GM18502 (cell line): ENCODE data around the gene MEAF6.
"Not testable (repeated sequence)": the region's sequence is repeated elsewhere in the genome, so short reads cannot be mapped to it uniquely, and the experiment has no call there.

Source experiments
- ATAC-seq: cut with Tn5 transposase; IDR thresholded peaks from one replicate; pipeline ENCODE4 v1.9.1; 2021; ENCODE audit warnings: mild to moderate bottlenecking; ENCODE audit not compliant: unreplicated experiment, poor library complexity

Gene MEAF6

DNA sequence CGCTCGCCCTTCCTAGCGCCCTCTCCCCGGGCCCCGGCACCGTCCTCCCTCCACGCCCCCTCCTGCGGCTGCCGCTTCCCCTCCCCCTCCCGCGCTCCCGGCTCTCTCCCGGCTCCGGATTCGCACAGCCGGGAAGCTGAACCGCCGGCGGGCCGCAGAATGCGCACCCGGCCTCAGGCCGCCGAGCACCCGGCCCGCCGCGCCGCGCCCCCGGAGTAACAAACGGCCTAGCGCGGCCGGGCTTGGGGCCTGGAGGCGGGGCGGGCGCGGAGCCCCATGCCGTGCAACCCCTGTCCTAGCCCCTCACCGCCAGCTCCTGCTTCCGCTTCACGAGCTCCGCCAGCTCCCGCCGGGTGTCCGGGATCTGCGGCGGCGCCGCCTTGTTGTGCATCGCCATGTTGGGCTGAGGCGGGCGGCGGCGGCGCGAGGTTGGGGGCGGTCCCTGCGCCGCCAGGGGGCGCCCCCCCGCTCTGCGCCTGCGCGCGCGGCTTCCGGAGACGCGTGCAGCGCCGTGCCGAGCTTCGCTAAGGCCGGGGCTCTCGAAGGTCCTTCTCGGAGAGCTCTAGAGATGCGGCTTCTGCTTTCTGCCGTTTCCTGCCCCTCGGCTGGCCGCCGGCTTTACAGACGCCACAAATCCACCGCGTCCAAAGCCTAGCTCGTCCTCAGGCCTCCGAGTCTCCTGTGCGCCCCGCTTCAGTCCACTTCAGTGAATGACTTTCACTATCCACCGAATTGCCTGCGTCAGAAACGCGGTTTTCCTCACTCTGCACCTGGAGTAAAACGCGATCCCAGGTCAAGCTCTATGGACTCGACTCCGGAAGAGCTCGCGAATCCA is at the start of gene MEAF6:
Gene MEAF6 (minus strand): TSS at position 417 of the 835 bp plus-strand sequence. CDS start 20 bp downstream, at position 397.
- ATAC-seq: peak; percentile 89

DNA sequence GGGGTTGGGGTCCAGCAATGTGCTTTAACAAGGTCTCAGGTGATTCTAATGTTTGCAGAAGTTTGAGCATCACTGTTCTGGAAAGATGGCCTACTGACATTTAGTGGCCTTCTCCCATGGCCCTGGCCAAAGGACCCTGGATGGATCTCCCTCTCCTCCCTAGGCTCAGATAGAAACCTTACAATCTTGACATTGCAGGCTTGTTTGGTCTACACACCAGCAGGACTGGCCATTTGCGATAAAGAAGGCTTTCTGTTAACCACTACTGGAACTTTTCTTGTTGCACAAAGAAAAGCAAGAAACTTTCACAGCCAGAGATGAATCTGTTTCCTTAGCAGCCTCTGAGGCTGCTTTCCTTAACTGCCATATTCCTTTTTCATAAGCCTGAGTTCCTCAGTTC is 48.4 kb upstream of the MEAF6 start:
- no peak for ATAC-seq

DNA sequence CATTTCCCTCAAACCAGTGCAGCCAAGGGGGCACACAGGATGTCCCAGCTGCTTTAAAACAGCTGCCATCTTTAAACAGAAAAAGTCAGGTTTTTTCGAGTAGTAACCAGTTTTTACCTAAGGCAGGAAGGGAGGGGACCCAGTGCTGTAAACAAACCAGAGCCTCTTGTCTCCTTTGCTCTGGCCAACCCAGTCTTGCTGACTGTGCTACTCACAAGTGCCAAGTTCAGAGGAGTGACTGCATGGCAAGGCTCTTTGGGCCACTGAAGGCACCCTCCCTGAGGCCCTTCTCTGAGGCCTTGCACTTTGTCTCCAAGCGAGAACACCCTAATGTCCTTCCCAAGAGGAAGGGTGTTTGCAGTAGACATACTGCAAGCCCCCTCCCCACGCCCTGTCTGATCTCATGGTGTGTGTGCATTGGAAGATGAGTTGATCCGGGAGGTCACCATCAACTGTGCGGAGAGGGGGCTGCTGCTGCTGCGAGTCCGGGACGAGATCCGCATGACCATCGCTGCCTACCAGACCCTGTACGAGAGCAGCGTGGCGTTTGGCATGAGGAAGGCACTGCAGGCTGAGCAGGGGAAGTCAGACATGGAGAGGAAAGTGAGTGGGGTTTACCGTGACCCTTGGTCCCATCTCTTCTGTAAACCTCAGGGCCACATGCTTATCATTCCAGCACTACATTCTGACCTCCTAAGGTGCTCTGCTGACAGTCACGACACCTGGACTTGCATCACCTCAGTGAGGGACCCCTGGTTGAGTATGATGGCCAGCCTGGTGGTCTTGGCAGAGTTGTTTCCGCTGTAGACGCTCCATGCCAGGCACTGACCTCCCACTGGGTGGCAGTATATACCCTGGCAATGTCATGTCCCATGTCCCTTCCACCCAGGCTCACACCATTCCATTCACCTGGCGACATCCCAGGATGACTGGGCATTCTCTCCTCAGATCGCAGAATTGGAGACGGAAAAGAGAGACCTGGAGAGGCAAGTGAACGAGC is 46.9 kb upstream of the MEAF6 start:
- no peak for ATAC-seq

DNA sequence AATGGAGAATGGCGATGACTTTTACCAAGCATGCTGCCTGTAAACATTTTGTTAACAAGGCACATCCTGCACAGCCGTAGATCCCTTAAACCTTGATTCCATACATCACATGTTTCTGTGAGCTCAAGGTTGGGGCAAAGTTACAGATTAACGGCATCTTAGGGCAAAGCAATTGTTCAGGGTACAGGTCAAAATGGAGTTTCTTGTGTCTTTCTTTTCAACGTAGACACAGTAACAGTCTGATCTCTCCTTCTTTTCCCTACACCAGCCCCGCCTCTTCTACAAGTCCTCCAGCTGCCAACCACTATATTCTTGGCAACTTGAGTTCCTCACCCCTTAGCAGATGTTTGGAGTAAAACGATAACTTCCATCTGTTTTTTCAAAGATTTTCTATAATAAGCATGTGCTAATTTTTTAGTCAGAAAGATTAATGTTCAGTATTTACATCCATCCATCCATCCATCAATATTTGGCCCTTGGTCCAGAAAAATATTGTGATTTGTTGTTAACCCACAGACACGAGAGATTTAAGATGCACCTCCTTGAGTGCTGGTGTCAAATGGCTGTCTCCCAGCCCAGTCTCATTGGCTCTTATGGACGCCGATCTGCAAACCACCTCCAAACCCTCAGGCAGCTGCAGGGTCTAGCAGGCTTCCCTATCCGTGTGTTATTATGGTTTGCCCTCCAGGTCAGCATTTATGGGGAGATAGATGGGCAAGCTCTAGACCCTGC is 46.0 kb upstream of the MEAF6 start:
- no peak for ATAC-seq

DNA sequence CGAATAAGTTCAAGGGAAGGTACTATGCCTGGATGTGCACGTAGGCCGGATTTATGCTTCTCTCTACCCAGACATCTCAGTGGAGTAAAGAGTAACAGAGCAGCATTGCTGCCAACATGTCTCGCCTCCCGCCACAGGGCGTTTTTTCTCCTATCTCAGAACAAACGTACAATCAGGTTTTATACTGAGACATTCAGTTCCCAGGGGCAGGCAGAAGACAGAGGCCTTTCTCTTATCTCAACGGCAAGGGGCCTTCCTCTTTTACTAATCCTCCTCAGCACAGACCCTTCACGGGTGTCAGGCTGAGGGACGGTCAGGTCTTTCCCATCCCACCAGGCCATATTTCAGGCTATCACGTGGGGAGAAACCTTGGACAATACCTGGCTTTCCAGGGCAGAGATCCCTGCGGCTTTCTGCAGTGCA is 45.4 kb upstream of the MEAF6 start:
- not testable (repeated sequence) for ATAC-seq

DNA sequence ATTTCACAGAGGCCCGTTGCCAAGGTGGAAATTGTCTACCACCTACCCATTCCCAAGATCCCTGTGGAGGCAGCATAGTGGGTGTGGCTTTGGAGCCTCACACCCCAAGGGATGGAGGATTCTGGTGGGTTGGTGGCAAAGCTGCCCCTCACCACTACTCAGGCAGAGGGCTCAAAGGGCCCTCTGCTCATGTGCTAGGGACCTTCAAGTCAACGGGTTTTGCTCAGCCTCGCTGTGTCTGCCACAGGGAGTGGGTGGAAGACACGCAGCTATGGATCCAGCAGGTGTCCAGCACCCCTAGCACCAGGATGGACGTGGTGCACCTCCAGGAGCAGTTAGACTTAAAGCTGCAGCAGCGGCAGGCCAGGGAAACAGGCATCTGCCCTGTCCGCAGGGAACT is 44.5 kb upstream of the MEAF6 start:
- no peak for ATAC-seq

DNA sequence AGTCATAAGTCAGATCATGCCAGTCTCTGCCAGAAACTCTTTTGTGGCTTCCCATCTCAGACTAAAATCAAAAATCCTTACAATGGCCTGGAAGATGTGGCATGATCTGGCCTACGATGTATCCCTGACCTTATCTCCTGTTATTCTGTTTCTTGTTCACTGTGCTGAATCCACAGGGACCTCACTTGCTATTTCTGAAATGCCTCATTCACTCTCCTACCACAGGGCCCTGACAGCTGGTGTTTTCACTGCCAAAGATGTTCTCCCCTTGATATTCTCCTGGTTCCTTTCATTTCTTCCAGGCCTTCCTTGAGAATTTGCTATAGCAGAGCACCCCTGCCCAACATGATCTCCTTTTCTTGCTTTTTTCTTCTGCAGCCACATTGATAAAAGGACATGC is 43.8 kb upstream of the MEAF6 start:
- no peak for ATAC-seq

DNA sequence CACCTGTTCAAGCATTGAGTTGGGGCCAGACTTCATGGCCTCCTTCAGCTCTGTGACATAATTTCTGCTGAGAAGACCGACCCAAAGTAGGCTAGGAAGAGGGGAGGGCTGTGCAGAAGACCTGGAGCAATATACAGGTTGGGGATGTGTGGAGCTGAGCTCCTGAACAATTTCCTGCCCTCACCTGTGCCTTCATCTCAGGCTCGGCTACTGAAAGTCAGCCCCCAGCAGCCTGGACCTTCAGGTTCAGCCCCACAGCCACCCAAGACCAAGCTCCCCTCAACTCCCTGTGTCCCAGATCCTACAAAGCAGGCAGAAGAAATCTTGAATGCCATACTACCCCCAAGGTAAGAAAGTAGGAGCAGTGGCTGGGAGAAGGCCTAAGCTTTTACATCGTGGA is 42.8 kb upstream of the MEAF6 start:
- no peak for ATAC-seq

DNA sequence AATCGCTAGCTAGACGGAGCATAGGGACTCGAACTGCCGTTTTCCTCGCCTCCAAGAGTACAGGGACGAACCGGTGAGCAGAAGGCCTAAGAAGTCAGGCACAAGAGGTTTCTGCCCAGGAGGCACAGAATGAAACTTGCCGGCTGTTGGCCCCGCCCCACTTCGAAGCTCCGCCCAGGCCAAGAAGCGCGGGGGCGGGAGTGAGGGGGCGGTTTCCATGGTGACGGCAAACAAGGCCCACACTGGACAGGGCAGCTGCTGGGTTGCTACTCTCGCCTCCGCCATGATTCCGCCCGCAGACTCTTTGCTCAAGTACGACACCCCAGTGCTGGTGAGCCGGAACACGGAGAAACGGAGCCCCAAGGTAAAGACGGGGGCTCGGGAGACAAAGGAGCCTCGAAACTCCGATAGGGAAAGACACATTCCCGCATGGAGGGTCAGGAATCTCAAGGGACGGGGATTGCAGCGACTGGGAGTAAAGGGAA is 42.2 kb upstream of the MEAF6 start, which contains the start of gene DNALI1:
Gene DNALI1 (plus strand): TSS at position 229 of the 485 bp plus-strand sequence. CDS start 55 bp downstream, at position 284.
- no peak for ATAC-seq

DNA sequence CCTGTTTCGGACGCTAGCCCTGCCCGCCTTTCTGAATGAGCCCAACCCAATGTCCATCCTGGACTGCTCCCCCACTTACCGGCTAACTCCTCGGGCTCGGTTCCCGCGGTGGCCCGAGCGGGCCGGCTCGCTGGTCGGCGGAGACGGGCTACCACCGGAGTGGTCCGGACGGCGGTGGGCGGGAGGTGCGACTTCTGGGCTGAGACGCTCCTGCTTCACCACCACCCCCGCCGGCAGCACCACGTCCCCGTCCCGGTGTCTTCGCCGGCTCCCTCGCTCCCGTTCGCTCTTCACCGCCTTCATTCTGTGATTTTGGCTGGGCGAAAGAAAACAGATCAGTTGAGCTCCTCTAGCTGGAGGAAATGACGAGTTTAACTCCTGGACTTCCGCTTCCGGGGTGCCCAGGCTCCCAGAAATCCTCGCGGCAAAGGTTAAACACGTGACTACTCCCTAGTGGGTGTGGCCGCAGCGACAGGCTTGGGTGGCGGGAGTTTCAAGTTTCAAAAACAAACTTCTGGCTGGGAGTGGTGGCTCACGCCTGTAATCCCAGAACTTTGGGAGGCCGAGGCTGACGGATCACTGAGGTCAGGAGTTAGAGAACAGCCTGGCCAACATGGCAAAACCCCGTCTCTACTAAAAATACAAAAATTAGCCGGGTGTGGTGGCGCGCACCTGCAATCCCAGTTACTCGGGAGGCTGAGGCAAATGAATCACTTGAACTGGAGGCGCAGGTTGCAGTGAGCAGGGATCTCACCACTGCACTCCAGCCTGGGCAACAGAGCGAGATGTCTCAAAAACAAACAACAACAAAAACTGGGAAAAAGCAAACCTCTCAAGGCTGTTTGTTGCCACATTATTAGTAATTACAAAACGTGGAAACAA is 39.6 kb upstream of the MEAF6 start, which contains the start of gene SNIP1:
Gene SNIP1 (minus strand): TSS at position 367 of the 882 bp plus-strand sequence. CDS start 64 bp downstream, at position 303.
- peak; percentile 82 for ATAC-seq

DNA sequence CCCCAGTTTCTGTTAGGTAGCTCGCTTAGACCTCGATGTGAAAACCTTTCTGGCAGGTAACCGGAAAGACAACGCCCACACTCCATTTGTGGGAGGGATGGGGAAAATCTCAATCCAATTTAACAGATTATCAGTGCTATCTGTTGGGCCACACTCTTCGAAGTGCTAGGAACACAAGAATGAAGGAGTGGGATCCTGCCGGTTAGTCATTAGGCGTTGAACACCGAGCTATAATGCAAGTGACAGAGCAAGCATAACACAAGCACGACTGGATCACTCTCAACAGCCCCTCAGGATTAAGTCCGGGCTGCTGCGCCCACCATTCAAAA is 39.0 kb upstream of the MEAF6 start:
- peak; percentile 18 for ATAC-seq

DNA sequence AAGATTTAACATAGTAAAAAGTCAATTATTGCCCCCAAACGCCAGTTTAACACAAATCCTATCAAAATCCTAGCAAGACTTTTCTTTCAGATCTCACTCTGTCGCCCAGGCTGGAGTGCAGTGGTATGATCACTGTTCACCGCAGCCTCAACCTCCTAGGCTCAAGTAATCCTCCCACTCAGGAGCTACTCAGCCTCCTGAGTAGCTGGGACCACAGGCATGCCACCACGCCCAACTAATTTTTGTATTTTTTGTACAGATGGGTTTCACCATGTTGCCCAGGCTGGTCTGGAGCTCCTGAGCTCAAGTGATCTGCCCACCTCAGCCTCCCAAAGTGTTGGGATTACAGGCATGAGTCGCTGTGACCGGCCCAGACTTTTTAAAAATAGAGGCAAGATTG is 34.8 kb upstream of the MEAF6 start:
- ATAC-seq: no peak

DNA sequence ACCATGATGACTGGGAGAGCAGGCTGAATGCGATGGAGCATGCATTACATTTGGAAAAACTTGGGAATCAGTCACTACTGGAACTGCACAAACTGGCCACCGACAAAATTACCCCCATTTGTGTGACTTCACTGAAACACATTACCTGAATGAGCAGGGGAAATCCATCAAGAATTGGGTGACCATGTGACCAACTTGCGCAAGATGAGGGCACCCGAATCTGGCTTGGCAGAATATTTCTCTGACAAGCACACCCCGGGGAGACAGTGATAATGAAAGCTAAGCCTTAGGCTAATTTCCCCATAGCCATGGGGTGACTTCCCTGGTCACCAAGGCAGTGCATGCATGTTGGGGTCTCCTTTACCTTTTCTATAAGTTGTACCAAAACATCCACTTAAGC is 30.5 kb upstream of the MEAF6 start:
- no peak for ATAC-seq

DNA sequence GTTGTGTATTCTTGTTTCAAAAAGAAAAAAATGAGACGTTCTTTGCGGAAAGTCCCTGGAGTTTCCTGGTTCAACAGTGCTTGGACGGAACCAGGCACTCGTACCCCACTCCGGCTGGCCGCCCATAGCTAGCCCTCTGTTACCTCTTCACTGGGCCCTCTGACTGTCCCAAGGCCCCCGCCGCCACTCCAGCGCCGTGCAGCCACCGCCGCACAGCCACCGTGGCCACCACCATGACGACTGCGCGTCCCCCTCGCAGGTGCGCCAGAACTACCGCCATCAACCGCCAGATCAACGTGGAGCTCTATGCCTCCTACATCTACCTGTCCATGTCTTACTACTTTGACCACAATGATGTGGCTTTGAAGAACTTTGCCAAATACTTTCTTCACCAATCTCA is 30.0 kb upstream of the MEAF6 start:
- ATAC-seq: no peak

DNA sequence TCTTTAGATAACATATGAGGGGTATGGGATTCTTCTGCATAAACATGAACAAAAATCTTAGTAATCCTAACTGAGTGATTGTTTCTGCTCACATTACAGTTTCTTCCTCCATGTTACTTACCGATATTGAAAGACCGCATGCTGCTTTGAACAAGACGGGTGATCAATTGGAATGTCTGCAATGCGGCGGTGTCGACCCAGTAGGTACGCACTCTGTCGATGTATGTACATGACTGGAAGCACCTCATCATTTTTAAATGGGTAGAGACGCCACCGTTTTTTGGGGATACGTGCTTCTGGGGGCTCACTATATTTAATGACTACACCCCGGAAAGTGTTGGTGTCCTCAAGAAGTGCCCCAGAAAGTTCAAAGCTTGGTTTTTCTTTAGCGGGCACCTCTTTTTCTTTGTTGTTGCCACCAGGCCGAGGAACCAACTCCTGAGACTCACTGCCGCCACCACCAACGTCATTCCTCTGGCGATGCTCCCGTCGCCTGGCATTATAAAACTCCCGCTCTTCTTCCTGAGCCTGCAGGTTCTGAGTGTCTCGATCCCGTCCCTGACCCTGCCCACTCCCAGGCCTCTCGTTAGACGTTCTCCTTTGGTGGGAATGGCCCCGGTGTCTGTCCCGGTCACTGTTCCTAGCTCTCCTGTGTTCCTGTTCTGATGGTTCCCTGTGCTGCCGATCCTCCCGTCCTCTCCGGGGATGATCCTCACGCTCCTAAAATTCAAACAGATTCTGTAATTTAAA is 25.6 kb upstream of the MEAF6 start:
- no peak for ATAC-seq

DNA sequence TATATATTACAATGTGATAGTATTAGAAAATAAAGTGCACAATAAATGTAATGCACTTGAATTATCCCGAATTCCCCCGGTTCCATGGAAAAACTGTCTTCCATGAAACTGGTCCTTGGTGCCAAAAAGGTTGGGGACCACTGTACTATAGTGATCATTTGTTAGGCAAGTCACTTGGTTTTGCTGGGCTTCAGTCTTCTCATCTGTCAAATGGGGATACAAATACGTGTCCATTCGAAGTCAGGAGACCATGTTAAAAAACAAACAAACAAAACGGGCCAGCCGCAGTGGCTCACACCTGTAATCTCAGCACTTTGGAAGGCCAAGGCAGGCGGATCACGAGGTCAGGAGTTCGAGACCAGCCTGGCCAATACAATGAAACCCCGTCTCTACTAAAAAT is 24.6 kb upstream of the MEAF6 start:
- not testable (repeated sequence) for ATAC-seq

DNA sequence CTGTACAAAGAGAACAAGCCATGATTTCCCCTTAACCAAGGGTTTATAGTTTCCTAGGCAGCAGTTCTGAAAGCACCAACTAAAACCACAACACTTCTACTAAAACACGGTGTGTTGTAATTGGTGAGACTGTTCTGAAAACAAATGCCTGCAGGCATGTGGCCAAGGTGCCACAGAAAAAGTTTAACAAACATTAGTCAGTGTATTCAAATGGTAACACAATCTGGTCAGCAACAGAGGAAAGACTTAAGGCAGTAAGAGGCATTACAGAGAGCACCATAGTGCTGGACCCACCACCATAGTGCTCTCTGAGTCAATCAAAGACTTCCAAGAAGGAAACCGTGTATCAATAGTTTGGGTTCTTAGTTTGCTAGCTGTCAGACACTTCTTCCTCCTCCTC is 22.8 kb upstream of the MEAF6 start:
- no peak for ATAC-seq

DNA sequence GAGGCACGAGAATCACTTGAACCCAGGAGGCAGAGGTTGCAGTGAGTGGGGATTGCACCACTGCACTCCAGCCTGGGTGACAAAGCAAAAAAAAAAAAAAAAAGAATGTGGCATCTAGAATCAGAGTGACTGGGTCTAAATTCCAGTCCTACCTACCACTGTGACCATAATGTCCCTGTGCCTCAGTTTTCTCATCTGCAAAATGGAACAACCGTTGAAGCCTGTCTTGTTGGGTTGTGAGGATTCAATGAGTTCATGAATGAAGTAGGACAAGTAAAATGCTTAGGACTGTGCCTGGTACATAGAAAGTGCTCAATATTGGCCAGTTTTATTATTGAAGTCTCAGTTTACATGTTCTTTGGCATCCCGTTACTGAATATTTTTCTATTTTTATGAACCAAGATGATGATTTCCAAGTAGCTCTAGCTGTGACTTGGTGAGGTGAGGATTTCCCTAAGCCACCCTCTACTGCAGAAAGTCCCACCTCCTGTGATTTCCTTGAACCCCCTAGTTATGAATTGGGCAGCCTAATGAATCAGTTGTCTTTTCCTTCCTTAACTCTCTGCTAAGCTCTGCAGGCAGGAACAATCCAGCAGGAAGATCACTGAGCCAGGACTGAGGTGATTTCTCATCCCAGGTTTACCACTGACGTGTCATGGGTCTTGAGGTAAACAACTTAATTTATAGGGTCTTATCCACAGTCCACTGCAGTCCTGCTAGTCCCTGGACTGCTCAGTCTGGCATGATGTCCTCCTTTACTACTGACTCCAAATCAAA is 18.9 kb upstream of the MEAF6 start:
- no peak for ATAC-seq
